Measurements from ENCODE around the gene TBCD.

Gene TBCD

DNA sequence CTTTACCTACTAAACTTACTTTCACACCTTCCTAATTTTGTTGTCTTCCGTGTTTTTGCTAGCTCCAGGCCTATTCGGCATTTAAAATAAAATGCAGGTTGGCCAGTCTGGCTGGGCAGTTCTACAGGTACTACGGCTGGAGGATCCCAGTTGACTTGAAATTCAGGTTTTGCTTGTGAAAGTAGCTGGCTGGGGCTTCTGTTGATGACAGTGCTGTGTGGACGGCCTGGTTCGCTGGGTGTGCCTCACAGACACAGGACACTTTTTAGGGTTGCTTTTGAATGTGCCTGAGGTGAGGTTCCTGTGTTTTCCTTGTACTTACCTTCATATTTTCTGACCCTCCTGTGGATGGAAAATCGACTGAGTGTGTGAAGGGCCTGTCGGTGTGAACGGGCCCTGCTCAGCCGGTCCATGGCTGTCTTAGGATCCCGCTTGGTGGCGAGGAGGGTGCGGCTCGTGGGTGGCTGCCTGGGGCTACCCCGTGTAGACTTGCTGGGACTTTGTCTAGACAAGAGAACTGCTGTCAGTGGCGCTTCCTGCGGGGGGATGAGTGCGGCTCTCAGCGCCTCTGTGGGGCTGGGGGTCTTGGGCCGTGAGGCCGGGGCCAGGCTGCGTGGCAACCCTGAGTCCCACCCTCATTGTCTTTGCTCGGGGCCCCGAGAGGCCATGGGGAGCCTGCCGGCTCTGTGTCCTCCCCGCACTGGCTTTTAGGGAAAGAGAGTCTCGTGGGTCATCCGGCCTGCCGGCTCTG lies 106.7 kb downstream of the TBCD start:
- H3K4me3 ChIP-seq = no peak overlapping the region
- no peaks in the 10 kb centered on the region for H3K9me3 ChIP-seq (ENCODE audit: low read depth, low read length)
- DNase-seq (ENCODE audit: low read depth, low spot score) = no peak
- H3K27ac ChIP-seq = no peak overlapping the region
- no peak overlapping the region for H3K9ac ChIP-seq (ENCODE audit: insufficient read length)
- no peaks in the 10 kb centered on the region for H3K36me3 ChIP-seq (ENCODE audit: insufficient read depth, low read length)
- no peak for TF ChIP-seq POLR2AphosphoS5 (IDR thresholded peaks at IDR 0.05; ENCODE audit: borderline replicate concordance, low read depth, low read length)
- TF ChIP-seq FOXP2 (optimal IDR thresholded peaks at IDR 0.05; ENCODE audit: control extremely low read depth, extremely low read length, insufficient read depth) = no peak
- no peak for TF ChIP-seq EZH2 (IDR thresholded peaks at IDR 0.05)

DNA sequence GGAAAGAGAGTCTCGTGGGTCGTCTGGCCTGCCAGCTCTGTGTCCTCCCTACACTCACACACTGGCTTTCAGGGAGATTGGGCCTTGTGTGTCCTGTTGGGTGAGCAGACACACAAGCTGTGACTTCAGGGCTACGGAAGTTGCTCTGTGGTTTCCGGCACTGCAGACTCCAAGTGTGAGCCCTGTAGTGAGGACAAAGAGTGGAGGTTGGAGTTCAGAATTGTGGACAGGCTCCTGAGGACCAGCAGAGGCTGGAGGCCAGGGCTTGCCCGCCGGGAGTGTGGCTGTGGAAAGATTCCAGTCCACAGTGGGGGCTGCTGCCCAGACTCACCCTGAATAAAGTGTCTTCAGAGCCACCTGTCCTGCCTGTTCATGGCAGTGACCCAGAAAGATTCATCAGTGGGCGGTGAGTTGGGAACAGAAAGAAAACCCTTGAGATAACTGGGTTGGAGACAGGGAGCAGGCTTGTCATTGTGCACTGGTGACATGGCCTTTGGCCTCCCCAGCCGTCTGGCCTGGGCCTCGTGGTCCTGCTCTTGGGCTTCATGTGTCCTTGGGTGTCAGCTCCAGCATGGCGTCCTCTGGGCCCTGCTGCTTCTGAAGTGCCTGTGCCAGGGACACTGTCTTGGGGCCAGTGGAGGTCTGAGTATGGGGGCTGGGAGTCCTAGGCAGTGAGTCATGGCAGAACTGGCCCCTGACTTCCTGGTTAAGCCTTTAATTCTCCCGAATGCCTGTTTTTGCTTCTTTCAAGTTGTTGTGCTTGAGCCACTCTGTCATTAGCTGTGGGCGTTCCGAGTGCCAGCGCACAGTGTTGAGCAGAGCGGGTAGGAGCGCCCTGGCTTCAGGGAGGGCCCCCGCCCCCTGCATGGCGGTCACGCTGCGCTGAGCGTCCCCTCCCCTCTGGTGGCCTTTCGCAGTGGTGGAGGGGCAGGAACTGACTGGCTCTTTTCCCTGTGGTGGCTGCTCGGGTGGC lies 107.9 kb downstream of the TBCD start:
- Histone ChIP-seq H3K36me3 (ENCODE audit: insufficient read depth, low read length) (no peaks in the 10 kb centered on the region), H3K9me3 (ENCODE audit: low read depth, low read length) (no peaks in the 10 kb centered on the region), H3K9ac (ENCODE audit: insufficient read length) (no peak overlapping the region), H3K27ac (no peak overlapping the region), H3K4me3 (no peak overlapping the region)
- DNase-seq (ENCODE audit: low read depth, low spot score) = no peak
- no peak for TF ChIP-seq FOXP2 (optimal IDR thresholded peaks at IDR 0.05; ENCODE audit: control extremely low read depth, extremely low read length, insufficient read depth)
- no peak for TF ChIP-seq EZH2 (IDR thresholded peaks at IDR 0.05)
- no peak for TF ChIP-seq POLR2AphosphoS5 (IDR thresholded peaks at IDR 0.05; ENCODE audit: borderline replicate concordance, low read depth, low read length)

DNA sequence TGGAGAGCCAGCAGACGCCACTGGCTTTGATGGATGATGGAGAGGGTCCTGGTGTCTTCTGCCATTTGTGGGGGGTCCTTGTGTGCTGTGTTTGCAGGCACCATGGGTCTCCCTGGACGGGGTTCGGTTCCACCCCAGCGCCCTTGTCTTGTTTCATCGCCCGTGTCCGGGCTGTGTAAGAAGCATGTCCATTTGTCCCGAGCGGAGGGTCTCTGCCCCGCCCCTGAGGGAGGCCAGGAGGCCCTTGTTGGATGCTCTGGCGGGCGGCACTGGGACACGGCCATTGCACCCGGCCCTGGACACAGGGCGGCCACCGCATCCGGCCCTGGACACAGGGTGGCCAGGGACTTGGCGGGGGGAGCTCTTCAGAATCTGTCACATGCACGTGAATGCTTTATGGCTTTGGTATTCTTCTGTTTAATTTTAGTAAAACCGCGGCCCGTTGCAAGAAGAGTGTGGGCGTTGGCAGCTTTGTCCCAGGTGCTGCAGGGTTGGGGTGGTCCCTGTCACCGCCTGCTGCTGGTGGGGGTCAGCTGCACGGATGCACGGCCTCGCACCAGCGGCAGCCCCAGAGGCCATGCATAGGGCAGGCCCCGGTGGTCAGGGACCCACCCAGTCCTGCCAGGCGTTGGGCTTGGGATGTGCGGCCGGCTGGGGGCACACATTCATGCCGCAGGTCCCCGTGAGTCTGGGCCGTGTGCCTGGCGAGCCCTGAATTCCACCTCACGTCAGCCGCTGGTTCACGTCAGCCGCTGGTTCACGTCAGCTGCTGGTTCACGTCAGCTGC lies 108.9 kb downstream of the TBCD start:
- TF ChIP-seq EZH2 (IDR thresholded peaks at IDR 0.05) = no peak
- no peak for TF ChIP-seq FOXP2 (optimal IDR thresholded peaks at IDR 0.05; ENCODE audit: control extremely low read depth, extremely low read length, insufficient read depth)
- no peak for TF ChIP-seq POLR2AphosphoS5 (IDR thresholded peaks at IDR 0.05; ENCODE audit: borderline replicate concordance, low read depth, low read length)
- no peak for DNase-seq (ENCODE audit: low read depth, low spot score)
- no peak overlapping the region for H3K4me3 ChIP-seq
- no peak overlapping the region for H3K27ac ChIP-seq
- H3K36me3 ChIP-seq (ENCODE audit: insufficient read depth, low read length) = no peaks in the 10 kb centered on the region
- H3K9me3 ChIP-seq (ENCODE audit: low read depth, low read length) = no peaks in the 10 kb centered on the region
- no peak overlapping the region for H3K9ac ChIP-seq (ENCODE audit: insufficient read length)

DNA sequence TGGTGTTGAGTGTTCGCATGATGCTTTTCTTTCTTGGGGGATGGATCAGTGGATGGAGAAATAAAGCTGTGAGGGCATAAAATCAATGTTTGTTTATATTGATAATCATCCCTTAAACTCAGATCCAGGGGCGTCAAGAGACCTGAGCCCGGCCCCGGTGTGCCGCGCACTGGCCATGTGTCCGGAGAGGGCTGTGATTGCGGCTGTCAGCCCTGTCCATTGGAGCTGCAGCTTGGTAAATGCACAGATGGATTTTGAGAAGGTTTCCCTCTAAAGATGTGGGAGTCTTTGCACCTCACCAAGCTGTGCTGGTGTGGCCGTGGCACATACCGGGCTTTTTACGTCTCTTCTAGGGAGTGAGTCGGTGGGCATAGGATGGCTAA lies 109.5 kb downstream of the TBCD start:
- Histone ChIP-seq H3K27ac (no peak overlapping the region), H3K9ac (ENCODE audit: insufficient read length) (no peak overlapping the region), H3K9me3 (ENCODE audit: low read depth, low read length) (no peaks in the 10 kb centered on the region), H3K4me3 (no peak overlapping the region), H3K36me3 (ENCODE audit: insufficient read depth, low read length) (no peaks in the 10 kb centered on the region)
- DNase-seq (ENCODE audit: low read depth, low spot score) = no peak
- no peak for TF ChIP-seq EZH2 (IDR thresholded peaks at IDR 0.05)
- TF ChIP-seq FOXP2 (optimal IDR thresholded peaks at IDR 0.05; ENCODE audit: control extremely low read depth, extremely low read length, insufficient read depth) = no peak
- TF ChIP-seq POLR2AphosphoS5 (IDR thresholded peaks at IDR 0.05; ENCODE audit: borderline replicate concordance, low read depth, low read length) = no peak

DNA sequence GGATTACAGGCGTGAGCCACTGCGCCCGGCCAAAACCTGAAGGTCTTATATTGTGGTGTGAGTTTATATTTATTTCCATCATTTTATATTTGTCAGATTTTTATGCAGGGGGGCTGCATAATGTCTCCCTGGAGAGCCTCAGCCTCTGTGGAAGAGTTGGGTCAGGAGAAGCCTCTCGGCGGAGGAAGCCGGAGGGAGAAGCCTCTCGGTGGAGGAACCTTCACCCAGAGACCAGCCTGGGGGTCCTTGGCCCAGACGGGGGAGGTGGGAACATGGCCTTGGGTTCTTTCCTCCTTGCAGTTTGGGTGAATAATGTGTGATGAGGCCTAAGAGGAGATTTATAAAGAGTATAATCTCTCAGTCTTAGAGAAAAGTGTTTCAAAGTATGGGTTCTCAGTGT lies 110.3 kb downstream of the TBCD start:
- TF ChIP-seq EZH2 (IDR thresholded peaks at IDR 0.05) (no peak), POLR2AphosphoS5 (IDR thresholded peaks at IDR 0.05; ENCODE audit: borderline replicate concordance, low read depth, low read length) (no peak), FOXP2 (optimal IDR thresholded peaks at IDR 0.05; ENCODE audit: control extremely low read depth, extremely low read length, insufficient read depth) (no peak)

DNA sequence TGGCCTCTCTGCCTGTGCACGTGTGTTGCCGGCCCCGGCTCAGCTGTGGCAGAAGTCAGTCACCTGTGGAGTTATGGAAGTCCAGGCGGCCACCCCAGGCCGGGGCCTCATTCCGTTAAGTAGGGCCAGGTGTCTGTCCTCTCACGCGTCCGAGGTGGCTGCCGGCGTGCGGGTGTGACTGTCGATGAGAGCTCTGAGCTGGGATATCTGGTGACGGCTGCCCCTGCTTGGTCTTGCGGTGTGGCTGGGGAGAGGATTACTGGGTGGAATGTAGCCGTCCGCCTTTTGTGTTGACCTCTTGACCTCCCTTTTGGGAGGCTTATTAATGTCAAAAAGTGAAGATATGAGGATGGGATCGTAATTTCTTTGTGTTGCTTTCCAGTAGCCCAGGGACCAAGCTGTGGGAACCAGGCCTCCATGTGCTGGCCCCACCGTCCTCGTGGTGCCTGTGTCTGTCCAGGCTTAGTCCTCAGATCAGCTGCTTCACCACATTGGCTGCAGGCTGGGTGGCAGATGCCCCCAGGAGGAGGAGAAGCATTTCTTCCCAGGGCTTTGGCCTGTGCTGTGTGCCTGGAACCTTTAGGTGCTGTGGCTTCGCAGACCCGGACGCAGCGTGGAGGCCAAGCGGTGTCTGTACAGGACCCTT lies 111.0 kb downstream of the TBCD start:
- no peak for TF ChIP-seq FOXP2 (optimal IDR thresholded peaks at IDR 0.05; ENCODE audit: control extremely low read depth, extremely low read length, insufficient read depth)
- TF ChIP-seq EZH2 (IDR thresholded peaks at IDR 0.05) = no peak
- no peak for TF ChIP-seq POLR2AphosphoS5 (IDR thresholded peaks at IDR 0.05; ENCODE audit: borderline replicate concordance, low read depth, low read length)
- Histone ChIP-seq H3K27ac (no peak overlapping the region), H3K36me3 (ENCODE audit: insufficient read depth, low read length) (no peaks in the 10 kb centered on the region), H3K9me3 (ENCODE audit: low read depth, low read length) (no peaks in the 10 kb centered on the region), H3K9ac (ENCODE audit: insufficient read length) (no peak overlapping the region), H3K4me3 (no peak overlapping the region)
- DNase-seq (ENCODE audit: low read depth, low spot score) = no peak

More for the DNA sequence above, 110.3 kb downstream of the TBCD start:
- no peak for DNase-seq (ENCODE audit: low read depth, low spot score)
- Histone ChIP-seq H3K9me3 (ENCODE audit: low read depth, low read length) (no peaks in the 10 kb centered on the region), H3K36me3 (ENCODE audit: insufficient read depth, low read length) (no peaks in the 10 kb centered on the region), H3K9ac (ENCODE audit: insufficient read length) (no peak overlapping the region), H3K27ac (0 out of 2 replicates have a peak overlapping the region, but pooled peaks have one; percentile 19), H3K4me3 (no peak overlapping the region)

DNA sequence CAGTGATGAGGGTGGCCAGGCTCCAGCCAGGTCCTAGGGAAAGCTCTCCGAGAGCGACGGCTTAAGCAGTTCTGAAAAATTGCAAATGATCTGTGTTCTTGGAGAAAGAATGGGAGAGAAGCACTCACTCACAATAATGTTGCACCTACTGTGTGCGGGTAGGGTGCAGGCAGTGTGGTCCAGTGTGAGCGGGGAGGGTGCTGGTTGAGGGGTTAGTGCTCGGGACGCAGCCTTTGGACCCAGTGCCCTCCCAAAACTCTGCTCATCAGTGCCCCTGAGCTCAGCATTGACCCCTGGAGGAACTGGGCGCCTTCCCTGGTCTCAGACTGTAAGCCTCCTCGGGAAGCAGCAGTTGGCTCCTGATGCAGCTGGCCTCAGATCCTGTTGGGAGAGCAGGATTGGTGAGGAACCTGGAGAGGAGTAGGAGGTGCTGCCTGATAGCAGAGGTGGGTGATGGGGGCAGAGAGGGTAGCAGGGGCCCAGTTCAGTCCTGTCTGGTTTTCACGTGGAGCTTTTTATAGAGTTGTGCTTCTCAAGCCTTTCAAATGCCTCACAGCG lies 111.6 kb downstream of the TBCD start:
- Histone ChIP-seq H3K9me3 (ENCODE audit: low read depth, low read length) (no peaks in the 10 kb centered on the region), H3K27ac (peak overlapping the region; percentile 74), H3K9ac (ENCODE audit: insufficient read length) (no peak overlapping the region), H3K4me3 (peak overlapping the region; percentile 36), H3K36me3 (ENCODE audit: insufficient read depth, low read length) (no peaks in the 10 kb centered on the region)
- no peak for TF ChIP-seq FOXP2 (optimal IDR thresholded peaks at IDR 0.05; ENCODE audit: control extremely low read depth, extremely low read length, insufficient read depth)
- TF ChIP-seq POLR2AphosphoS5 (IDR thresholded peaks at IDR 0.05; ENCODE audit: borderline replicate concordance, low read depth, low read length) = no peak
- no peak for TF ChIP-seq EZH2 (IDR thresholded peaks at IDR 0.05)
- no peak for DNase-seq (ENCODE audit: low read depth, low spot score)
